Measurements from ENCODE around the gene IZUMO4. TPM values are rescaled to one million over a fixed set of nuclear protein-coding genes. Genes with fewer than 3 reads are reported as not detected.

The IZUMO4 gene
- total RNA-seq, 6 donors from 2014 or later: 0.59 to 61.8 (median 6.4) TPM

GRCh38 chr19:2097203-2097885 is 629 bp downstream of the IZUMO4 start:
- Histone ChIP-seq H3K4me3 (peak overlapping the region; percentile 4 to 73 (median 58)), H3K4me1 (peaks cover 23 to 48% (median 37%) of the 10 kb centered on the region in 4 donors)

GRCh38 chr19:2097886-2098327 is 1.2 kb downstream of the IZUMO4 start:
- Histone ChIP-seq H3K27me3 (no peaks in the 10 kb centered on the region), H3K4me3 (no peak overlapping the region), H3K9me3 (no peaks in the 10 kb centered on the region), H3K4me1 (peaks cover 19 to 44% (median 34%) of the 10 kb centered on the region in 4 donors), H3K27ac (peak overlapping the region in 1 of 4 donors; percentile 82), H3K36me3 (peaks cover 12 to 44% (median 33%) of the 10 kb centered on the region in 4 donors)
- ATAC-seq (ENCODE audit: low FRiP score in 2 of 2) (no peak), DNase-seq (peak in 1 of 2 donors; percentile 84)
- WGBS, 2 donors: 86 to 87% methylated on average over 3 to 23 of the region's 23 CpGs
- no peak for TF ChIP-seq CTCF (IDR thresholded peaks at IDR 0.05)
- no peak for TF ChIP-seq POLR2AphosphoS5 (IDR thresholded peaks at IDR 0.05)
- no peak for TF ChIP-seq POLR2A (IDR thresholded peaks at IDR 0.05)
- TF ChIP-seq EP300 (IDR thresholded peaks at IDR 0.05): no peak

More at GRCh38 chr19:2097203-2097885, 629 bp downstream of the IZUMO4 start:
- Histone ChIP-seq H3K27me3 (no peaks in the 10 kb centered on the region), H3K27ac (peak overlapping the region; percentile 48 to 85 (median 72)), H3K9me3 (no peaks in the 10 kb centered on the region), H3K36me3 (peaks cover 12 to 44% (median 31%) of the 10 kb centered on the region in 4 donors)
- ATAC-seq (ENCODE audit: low FRiP score in 2 of 2) (no peak), DNase-seq (no peak)
- WGBS, 2 donors: 27 to 35% methylated on average over 21 to 22 of the region's 30 CpGs
- TF ChIP-seq CTCF (IDR thresholded peaks at IDR 0.05): no peak

GRCh38 chr19:2099054-2099501 is 2.4 kb downstream of the IZUMO4 start:
- Histone ChIP-seq H3K36me3 (peaks cover 15 to 49% (median 38%) of the 10 kb centered on the region in 4 donors), H3K27me3 (no peaks in the 10 kb centered on the region), H3K9me3 (no peaks in the 10 kb centered on the region), H3K4me1 (peaks cover 9 to 32% (median 22%) of the 10 kb centered on the region in 4 donors), H3K27ac (peak overlapping the region in 1 of 4 donors; percentile 26), H3K4me3 (no peak overlapping the region)
- TF ChIP-seq POLR2A (IDR thresholded peaks at IDR 0.05): no peak
- no peak for TF ChIP-seq EP300 (IDR thresholded peaks at IDR 0.05)
- no peak for TF ChIP-seq POLR2AphosphoS5 (IDR thresholded peaks at IDR 0.05)
- no peak for TF ChIP-seq CTCF (IDR thresholded peaks at IDR 0.05)
- 84 to 85% methylated on average over 5 to 16 of the region's 16 CpGs for WGBS, 2 donors
- ATAC-seq (ENCODE audit: low FRiP score in 2 of 2): no peak
- DNase-seq: peak in 1 of 2 donors; percentile 64

GRCh38 chr19:2099937-2100718 is 3.4 kb downstream of the IZUMO4 start:
- Histone ChIP-seq H3K36me3 (peaks cover 15 to 54% (median 42%) of the 10 kb centered on the region in 4 donors), H3K27me3 (no peaks in the 10 kb centered on the region), H3K9me3 (no peaks in the 10 kb centered on the region), H3K4me1 (peaks cover 9 to 22% (median 13%) of the 10 kb centered on the region in 4 donors), H3K4me3 (no peak overlapping the region), H3K27ac (no peak overlapping the region)
- 92 to 93% methylated on average over 23 to 39 of the region's 39 CpGs for WGBS, 2 donors
- TF ChIP-seq POLR2A (IDR thresholded peaks at IDR 0.05) (no peak), EP300 (IDR thresholded peaks at IDR 0.05) (no peak), CTCF (IDR thresholded peaks at IDR 0.05) (no peak), POLR2AphosphoS5 (IDR thresholded peaks at IDR 0.05) (no peak)
- peak in 1 of 2 donors; percentile 77 for DNase-seq
- ATAC-seq (ENCODE audit: low FRiP score in 2 of 2): no peak
